ENCODE results near the gene MTUS2.

The MTUS2 gene

GRCh38 chr13:28976195-28976594 is 156.1 kb downstream of the MTUS2 start:
- no peak for DNase-seq (ENCODE audit: low read depth in 1 of 2, low spot score in 1 of 2)
- TF ChIP-seq, protein P1, sequence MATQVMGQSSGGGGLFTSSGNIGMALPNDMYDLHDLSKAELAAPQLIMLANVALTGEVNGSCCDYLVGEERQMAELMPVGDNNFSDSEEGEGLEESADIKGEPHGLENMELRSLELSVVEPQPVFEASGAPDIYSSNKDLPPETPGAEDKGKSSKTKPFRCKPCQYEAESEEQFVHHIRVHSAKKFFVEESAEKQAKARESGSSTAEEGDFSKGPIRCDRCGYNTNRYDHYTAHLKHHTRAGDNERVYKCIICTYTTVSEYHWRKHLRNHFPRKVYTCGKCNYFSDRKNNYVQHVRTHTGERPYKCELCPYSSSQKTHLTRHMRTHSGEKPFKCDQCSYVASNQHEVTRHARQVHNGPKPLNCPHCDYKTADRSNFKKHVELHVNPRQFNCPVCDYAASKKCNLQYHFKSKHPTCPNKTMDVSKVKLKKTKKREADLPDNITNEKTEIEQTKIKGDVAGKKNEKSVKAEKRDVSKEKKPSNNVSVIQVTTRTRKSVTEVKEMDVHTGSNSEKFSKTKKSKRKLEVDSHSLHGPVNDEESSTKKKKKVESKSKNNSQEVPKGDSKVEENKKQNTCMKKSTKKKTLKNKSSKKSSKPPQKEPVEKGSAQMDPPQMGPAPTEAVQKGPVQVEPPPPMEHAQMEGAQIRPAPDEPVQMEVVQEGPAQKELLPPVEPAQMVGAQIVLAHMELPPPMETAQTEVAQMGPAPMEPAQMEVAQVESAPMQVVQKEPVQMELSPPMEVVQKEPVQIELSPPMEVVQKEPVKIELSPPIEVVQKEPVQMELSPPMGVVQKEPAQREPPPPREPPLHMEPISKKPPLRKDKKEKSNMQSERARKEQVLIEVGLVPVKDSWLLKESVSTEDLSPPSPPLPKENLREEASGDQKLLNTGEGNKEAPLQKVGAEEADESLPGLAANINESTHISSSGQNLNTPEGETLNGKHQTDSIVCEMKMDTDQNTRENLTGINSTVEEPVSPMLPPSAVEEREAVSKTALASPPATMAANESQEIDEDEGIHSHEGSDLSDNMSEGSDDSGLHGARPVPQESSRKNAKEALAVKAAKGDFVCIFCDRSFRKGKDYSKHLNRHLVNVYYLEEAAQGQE (IDR thresholded peaks at IDR 0.05; ENCODE audit: insufficient replicate concordance, low read depth) = no peak
- no peak for TF ChIP-seq POLR2AphosphoS5 (IDR thresholded peaks at IDR 0.05; ENCODE audit: low read depth)
- TF ChIP-seq CTCF (IDR thresholded peaks at IDR 0.05; ENCODE audit: insufficient read depth, low read length) = no peak
- TF ChIP-seq GABPA (IDR thresholded peaks at IDR 0.05; ENCODE audit: low read depth) = no peak
- no peak for TF ChIP-seq SPI1 (IDR thresholded peaks at IDR 0.05; ENCODE audit: borderline replicate concordance, low read depth)
- peaks cover 5% of the 10 kb centered on the region for H3K27me3 ChIP-seq (ENCODE audit: insufficient read depth, poor library complexity, severe bottlenecking)
- no peak overlapping the region for H3K27ac ChIP-seq (replicated peaks)
- no peak overlapping the region for H3K4me3 ChIP-seq (replicated peaks; ENCODE audit: insufficient read depth, low read length)

GRCh38 chr13:28976636-28977035 is 156.5 kb downstream of the MTUS2 start:
- H3K27me3 ChIP-seq (ENCODE audit: insufficient read depth, poor library complexity, severe bottlenecking) = peaks cover 5% of the 10 kb centered on the region
- no peak for DNase-seq (ENCODE audit: low read depth in 1 of 2, low spot score in 1 of 2)
- H3K4me3 ChIP-seq (replicated peaks; ENCODE audit: insufficient read depth, low read length) = no peak overlapping the region
- H3K27ac ChIP-seq (replicated peaks) = no peak overlapping the region
- TF ChIP-seq GABPA (IDR thresholded peaks at IDR 0.05; ENCODE audit: low read depth) (no peak), CTCF (IDR thresholded peaks at IDR 0.05; ENCODE audit: insufficient read depth, low read length) (no peak), SPI1 (IDR thresholded peaks at IDR 0.05; ENCODE audit: borderline replicate concordance, low read depth) (no peak), POLR2AphosphoS5 (IDR thresholded peaks at IDR 0.05; ENCODE audit: low read depth) (no peak)
- TF ChIP-seq, protein P1 (IDR thresholded peaks at IDR 0.05; ENCODE audit: insufficient replicate concordance, low read depth) = no peak

DNA sequence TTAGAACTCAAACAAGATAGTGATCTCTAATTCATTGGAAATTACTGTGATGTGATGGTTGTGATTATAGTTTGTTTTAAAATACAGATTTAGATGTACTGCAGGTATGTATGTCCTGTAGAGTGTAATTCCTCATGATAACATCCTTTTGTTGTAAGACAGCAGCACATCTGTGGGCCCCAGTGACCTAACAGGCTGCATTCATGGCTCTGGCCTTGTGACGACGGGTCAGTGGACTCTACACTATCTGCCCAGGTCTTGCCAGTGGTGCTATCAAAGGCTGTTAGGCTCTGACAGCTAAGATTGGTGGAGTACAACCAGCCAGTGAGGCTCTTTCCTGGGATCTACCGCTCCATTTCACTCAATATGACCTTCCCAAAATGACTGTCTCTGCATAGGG is 158.4 kb downstream of the MTUS2 start:
- no peak overlapping the region for H3K27ac ChIP-seq (replicated peaks)

More for the DNA sequence above, 158.4 kb downstream of the MTUS2 start:
- no peak for DNase-seq (ENCODE audit: low read depth in 1 of 2, low spot score in 1 of 2)
- Histone ChIP-seq H3K4me3 (replicated peaks; ENCODE audit: insufficient read depth, low read length) (no peak overlapping the region), H3K27me3 (ENCODE audit: insufficient read depth, poor library complexity, severe bottlenecking) (peaks cover 5% of the 10 kb centered on the region)
- TF ChIP-seq SPI1 (IDR thresholded peaks at IDR 0.05; ENCODE audit: borderline replicate concordance, low read depth) = no peak
- no peak for TF ChIP-seq POLR2AphosphoS5 (IDR thresholded peaks at IDR 0.05; ENCODE audit: low read depth)
- TF ChIP-seq CTCF (IDR thresholded peaks at IDR 0.05; ENCODE audit: insufficient read depth, low read length) = no peak
- TF ChIP-seq, protein P1 (IDR thresholded peaks at IDR 0.05; ENCODE audit: insufficient replicate concordance, low read depth) = no peak
- no peak for TF ChIP-seq GABPA (IDR thresholded peaks at IDR 0.05; ENCODE audit: low read depth)

Data from HL-60 (cell line).